DMS79 treated with DMSO at 0.1 percent for 48 hours (cell line): ENCODE measurements around the gene BUD13.

ENCODE experiments used
- DNase-seq: peaks from one replicate; lab custom pipeline; 2025; lab: John Stamatoyannopoulos, UW

Gene BUD13

DNA sequence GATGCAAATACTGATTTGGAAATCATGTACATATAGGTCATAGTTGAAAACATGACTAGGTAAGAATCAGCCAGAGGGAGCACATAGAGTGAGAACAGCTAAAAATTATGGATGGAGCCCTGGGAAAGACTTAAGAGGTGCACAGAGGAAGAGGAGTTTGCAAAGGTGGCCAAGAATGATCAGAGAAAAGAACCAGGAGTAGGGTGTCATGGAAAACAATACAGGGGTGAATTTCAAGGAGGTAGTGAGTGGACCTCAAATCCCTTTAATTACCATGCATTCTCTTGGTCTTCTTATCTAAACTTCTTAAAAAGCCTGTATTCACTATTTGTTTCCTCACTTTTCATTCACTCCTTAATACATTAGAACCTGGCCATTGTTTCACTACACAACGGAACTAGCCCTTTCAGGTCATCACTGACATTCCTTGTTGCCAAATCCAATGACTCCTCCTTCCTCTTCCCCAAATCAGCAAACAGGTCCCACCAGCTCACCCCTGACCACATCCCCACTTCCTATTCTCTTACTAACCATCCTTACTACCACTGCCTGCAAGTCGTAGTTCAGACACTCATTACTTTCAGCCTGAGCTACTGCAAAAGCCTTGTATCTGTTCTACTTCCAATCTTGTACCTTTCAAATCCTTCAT is 22.6 kb downstream of the BUD13 start:
- DNase-seq, result no peak

DNA sequence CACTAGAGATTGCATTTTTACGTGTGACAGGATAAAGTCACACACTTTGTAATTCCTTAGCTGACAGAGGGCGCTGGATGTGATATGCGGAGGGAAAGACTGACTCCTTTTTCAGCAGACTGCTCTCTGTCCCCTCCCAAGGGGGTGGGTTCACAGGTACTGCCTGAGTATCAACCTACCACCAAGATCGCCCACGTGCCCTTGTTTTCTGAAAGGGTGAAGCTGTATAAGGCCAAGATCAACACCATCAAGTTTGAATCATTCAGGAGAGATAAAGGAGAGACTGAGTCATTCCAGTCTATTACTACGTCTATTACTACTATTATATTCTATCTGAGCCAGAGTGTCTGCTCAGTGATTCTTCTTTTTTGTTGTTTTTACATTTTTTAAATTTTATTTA is 30.7 kb downstream of the BUD13 start:
- no peak for DNase-seq

DNA sequence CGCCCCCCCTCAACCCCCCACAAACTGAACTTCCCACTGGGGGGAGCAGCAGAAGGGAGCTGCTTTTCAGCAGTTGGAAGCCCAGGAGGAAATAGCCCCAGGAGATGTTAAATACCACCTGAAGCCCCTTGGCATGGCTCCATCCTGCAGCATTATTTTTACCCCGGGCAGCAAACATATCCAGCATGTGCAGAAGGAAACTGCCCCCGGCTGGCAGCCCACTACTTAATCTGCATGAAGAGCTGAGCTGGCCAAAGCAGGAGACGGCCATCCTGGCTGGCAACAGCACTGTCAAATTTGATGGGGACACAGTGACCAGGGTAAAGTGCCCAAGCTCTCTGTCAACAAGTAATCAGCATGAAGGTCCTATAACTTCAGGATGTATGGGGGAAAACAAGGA is 32.0 kb downstream of the BUD13 start:
- DNase-seq, result no peak

DNA sequence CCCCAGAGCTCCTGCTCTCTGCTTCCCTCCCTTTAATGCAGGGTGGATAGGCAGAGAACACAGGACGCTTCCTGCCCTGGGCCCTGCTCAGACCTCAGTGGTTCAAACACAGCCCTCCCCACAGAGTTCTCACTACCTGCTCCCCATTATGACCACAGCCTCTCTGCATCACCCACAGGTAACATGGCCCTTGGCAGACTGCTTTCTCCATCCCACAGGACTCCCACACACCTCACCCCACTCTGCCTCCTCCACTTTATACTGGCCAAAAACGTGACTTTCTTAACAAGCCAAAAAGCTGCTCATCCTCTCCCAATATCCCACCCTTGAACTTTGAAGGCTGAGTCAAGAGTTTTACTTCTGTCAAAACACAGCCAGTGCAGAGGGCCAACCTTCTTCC is 33.8 kb downstream of the BUD13 start:
- no peak for DNase-seq

DNA sequence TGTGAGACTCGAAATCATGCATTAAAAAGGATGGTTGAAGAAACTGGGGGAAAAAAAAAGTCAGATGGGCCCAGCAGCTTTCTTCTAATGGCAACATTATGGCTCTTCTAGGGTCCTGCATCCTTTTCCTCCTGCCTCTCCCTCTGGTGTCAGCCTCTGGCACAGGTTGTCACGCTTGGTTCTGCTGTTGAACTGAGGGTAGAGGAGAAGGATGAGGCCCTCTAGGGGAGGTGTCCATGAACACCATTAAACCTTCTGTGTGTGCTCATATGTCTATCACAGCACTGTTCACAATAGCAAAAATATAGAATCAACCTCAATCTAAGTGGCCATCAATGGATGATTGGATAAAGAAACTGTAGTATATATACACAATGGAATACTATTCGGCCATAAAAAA is 36.0 kb downstream of the BUD13 start:
- DNase-seq, result no peak

DNA sequence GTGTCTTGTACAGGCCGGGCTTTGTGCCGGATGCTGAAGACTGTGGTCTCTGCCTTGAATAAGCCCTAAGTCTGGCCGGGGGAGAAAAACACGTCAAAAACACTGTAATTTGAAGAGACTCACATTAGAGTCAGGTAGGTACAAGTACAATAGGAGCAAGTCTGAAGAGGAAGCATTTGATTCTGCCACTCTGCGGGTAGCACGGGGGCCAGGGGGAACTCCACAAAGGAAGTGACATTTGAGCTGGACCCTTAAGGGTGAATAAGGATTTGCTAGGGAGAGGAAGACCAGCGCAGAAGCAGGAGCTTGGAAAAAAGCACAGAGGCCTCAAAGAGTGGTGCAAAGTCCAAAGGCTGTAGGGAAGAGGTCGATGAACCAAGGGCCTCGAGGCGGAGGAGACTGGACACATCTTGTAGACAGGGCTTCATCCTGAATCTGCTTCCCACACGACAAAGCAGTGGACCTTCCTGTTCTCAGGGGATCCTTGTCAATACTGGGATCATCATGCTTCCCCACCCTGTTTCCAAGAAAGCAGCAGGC is 38.7 kb downstream of the BUD13 start:
- DNase-seq, result no peak

DNA sequence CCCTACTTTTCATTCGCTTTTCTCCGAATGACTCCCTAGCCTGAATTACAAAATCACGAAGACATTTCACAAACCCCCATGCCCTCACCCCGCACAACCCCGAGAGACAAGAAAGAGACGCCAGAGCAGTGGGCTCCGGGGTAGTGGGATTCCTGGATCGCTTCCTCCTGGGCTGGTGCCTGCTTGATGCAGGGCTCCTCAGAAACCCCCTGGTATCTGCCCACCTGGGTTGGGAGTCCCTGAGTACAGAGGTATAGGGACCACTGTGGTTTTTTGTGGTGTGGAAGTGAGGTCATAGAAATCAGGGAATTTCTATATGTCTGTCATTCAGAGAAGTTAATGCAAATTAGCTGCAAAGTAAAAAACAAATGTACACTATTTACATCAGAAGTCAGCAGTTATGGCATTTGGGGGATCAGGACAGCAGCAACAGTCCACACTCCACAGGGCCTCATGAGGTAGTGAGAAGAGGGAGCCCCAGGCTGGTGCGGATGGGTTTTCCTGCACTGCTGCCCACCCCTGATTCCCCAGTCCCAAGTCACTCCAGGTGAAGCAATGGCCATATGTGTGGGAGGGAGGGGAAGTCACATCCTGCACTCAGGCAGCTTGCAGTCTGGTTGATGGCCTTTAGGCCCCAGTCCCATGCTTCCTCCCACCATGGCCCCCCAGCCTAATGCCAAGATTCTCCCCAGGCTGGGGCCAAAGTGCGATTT is 39.6 kb downstream of the BUD13 start:
- DNase-seq, result no peak

DNA sequence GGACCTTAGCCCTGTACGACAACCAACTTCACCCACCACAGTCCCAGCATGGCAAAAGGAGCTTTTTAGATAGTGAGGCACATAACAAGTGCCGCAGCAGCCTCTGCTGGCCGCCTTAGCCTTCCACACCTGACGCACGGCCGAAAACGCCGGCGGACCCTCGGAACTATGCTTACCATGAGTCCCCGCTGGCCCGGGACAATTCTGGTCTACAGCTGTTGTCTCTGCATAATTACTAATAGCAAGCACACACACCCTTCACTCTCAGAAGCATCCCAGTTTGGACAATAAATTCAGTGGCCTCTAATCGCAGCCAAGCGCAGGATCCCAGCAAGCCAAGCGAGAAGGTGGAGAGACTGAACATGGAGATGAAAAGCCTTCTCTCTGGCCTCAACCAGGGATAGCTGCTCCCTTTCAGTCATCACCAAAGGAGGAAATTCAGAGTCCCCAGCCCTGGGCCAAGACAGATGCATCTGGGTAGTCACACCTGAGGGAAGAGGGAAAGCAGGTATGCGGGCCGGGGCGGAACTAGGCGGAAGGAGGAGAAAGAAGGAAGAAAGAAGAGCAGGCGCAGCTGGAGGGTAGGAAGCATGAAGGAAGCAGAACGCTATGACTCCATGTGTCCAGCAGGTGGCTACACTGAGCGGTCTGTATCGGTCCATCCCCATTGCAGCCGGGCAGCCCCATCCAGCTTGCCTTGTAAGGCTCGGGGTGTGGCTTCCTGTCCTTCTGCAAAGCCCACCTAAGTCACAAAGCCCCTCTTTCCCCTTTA is 40.3 kb downstream of the BUD13 start:
- peak; percentile 17 for DNase-seq

DNA sequence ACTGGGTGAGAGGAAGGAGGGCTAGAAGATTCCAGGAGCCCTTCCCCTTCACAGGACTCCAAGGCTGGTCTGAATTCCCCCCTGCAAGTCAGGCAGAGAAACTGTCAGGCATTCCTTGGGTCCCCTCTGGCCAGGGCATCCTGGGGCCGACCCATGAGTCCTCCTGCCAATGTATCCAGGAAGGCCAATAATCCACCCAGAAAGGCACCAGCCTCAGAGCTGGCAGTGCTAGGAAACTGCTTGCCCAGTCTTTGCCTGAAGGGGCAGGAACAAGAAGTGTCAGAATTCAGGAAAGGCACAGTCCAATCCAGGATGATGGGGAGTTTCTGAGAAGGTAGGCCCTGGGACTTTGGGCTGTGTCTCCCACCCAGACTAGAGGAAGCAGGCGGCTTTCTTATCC is 41.0 kb downstream of the BUD13 start:
- DNase-seq, result no peak

DNA sequence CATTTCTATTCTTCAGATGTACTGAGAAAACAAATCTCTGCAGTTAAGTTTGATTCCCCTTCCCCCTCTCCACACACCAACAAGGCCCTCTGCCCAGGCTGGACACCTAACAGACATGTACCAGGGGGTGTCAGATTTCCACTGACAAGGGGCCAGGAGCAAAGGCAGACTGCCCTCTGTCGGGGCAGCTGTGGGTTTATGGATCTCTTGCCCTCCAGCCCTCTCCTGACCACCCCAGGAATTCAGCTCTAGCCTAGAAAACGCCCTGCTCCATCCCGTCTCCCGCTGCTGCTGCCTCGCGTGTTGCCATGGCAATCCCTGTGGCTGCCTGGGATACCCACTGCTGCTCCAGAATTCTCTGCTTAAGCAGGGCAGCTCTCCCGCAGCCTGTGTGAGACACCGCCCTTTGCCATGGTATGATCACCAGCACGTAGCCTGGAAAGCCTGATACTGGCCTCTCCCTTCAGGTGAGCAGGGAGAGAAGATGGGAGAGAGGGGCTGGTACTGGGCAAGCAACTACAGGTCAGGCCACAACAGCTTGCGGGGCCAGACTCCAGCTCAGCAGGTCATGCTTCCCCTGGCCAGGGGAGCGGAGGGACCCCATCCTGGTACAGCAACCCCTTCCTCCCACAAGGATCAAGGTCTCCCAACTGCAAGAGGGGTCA is 41.6 kb downstream of the BUD13 start:
- DNase-seq, result peak; percentile 34

DNA sequence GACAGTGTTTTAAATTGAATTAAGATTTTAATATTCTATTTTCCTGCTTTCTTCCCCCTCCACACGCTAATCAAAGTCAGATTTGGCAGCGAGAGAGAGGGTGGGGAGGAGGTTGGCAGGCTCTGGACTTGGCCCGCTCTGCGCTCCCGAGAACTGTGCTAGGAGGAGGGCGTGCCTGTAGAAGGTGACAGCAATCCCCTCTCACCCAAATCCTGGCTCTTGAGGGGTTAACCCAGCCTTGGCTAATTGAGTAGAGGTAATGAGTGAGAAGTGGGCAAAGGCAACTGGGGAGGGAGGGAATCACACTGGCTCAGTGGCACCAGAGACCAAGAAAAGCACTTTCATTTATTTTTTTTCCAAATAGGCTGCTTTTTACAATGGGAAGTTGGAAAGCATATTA is 42.2 kb downstream of the BUD13 start:
- DNase-seq, result no peak

DNA sequence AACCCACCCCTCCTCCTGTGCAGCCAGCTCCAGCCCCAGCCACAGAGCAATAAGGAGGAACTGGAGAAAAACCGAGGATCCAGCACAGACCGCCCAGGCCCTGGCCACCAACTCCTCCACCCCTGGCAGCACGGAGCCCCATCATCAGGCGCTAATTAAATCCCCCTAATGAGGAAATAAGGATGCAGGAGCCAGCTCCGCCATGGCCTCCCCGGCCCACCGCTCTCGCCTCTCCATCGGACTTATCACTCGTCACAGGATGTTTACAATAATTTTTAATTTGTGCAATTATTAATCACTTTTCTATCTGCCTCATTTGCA is 42.6 kb downstream of the BUD13 start:
- DNase-seq, result no peak

DNA sequence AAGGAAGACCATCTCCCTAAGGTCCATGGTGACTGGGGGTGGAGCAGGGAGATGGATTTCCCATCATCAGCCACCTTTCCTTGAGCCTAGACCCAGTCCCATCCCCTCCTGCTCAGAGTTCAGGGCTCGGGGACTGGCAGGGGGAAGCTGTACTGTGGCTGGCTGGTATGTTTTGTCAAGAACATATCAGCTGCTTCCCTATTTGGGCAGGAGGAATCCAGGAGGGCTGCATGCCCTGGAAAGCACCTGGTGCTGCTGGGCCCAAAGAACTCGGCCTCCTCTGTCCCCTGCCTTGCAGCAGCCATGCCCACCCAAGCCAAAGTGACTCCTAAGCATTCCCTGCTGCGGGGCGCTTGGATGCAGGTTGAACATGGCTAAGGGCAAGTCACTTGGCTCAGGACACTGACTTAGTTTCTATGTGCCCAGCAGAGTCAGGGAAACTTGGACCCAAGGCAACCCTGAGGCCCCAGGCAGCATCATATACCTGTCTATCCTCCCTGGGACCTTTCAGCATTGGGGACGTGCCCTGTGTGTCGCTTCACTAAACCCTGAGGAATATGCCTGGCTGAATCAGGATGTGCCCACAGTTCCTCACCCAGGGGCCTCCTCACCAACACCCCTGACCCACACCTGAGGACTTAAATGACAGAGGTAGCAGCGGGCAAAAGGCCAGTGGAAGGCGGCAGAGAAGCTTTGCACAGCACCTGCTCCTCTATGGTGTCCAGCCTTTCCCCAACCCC is 43.1 kb downstream of the BUD13 start:
- no peak for DNase-seq

DNA sequence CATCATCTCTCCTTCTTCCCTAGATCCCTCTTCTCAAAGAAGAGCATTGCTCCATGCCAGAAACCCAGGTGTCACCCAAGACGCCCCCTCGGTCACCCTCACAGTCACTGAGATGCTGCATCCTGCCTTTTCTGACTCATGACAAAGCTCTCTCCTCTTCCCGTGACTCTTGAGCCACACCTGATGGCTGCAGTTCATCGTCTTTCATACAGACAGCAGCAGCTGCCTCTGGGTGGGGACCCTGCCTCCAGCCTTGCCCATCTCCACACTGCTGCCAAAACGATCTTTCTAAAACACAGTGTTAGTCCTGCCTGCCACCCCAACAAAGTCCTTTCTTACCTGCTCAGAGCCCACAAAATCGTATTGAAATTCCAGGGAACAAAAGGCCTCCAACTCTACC is 44.8 kb downstream of the BUD13 start:
- DNase-seq, result no peak

DNA sequence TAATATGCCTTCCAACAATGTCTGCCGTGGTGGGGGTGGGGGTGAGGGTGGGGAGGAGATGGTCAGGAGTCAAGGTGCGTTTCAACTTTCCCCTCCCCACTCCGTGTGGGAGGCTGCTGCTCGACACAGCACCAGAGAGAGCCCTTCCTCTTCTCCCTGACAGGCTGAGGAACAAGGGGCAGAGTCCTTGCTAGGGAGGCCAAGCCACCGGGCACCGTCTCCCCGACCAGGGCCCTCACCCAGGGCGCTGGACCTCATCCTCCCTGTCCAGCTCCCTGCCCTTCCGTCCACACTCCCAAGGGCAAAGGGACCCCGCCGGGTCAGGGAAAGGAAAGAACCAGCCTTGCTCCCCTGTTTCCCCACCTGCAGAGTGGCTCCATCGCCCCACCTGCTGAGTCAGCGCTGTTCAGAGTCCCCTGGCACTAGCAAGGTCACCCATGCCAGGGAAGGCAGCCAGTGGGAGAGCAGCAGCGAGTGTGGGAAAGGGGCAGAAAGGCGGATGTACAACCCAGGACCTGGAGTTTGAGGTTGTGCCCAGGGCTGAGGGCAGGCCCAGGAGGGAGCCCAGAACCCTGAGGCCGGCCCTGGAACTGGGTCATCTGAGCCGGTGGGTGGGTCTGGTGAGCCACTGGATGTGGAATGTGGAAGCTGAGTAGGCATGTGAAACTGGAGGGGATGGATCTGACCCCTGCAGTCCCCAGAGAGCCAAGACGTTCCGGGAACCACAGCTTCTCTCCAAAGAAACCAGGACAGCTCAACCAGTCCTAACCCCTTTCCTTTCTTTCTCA is 47.2 kb downstream of the BUD13 start:
- no peak for DNase-seq

DNA sequence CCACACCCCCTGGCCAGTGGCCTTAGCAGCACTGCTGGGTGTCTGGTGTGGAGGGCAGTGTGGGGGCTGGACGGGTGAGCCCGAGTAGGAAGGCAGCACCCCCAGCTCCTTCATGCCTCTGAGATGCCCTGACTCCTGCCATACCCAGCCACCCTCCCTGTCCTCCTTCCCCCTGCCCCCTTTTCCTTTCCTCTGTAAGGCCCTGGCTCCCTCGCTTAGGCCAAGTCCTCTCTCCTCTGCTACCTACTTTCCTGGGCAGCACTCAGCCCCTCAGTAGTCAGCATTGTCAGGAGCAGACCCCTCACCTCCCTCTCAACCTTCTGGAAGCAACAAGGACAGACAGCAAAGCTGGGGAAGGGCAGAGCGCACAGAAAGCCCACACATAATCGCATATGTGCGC is 48.0 kb downstream of the BUD13 start:
- DNase-seq, result no peak

DNA sequence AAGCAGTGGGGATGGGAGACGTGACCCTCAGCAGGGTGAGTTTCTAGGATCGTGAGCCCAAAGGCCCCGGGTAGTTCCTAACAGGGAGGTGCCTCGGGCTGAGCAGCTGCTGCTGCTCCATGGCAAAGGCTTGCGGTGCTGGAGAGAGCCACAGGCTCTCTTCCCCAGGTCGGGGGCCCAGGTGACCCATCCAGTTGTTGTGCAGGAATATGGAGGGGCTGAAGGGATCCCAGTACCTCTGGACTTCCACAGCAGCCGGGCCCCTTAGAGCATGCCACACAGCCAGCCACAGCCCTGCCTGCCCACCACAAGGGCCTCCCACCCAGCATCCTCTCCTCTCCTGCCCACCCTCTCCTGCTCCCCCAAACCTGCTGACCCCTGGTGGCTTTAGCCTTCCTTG is 49.3 kb downstream of the BUD13 start:
- DNase-seq, result no peak

DNA sequence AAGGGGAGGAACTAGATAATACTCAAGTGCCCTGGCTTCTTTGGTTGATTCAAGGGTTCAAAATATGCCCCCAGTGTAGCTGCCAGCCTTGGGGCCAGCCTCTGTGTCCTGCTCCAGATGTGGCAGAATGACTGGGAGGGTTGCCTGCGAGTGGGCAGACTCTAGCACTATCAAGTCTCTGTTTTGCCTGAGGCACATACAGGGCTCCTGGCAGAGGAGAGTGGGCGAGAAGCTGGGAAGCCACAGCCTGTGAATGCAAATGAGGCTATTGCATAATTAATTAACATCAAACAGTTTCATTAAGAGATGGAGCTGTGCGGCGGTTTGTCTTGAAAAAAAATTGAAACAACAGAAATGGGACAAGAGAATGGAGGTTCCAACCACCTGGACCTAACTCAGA is 50.8 kb downstream of the BUD13 start:
- DNase-seq, result no peak

DNA sequence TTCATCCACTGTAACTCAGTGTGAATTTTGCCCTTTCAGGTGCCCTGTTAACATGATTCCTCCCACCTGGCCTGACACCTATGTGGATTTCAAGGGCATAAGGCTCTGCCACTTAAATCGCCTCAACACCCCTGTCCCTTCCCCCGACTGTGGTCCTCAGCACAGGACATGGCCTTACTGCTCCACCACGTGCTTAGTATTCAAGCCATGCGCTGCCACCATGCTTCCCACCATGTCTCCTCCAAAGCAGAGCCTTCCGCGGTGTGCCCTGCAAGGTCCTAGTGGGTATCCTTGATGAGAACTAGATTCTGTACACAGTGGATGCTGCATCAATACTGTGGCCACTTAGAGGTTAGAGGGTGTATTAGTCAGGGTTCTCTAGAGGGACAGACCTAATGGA is 51.9 kb downstream of the BUD13 start:
- DNase-seq, result no peak

DNA sequence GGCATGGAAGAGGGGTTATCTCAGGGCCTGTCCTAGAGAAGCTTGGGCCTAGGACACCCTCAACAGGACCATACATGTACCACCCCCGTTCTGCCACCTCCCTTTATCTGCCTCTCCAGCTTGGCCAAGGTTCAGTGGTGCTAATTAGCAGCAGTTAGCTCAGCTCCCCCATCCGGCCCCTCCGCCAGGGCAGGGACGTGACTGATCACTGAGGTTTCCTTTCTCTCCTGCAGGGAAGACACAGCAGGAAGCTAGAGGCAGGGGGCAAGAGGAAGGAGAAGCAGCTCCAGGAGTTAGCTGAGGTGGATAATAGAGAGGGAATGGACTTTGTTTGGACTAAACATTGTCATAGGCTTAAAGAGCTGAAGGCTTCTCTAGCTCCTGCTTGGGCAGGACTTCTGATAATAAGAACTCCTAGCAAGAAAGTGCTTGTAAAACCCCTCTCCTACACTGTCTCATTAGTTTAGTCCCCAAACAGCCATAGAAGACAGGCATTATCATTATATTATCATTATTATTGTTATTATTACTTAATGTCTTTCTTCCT is 53.8 kb downstream of the BUD13 start:
- no peak for DNase-seq

DNA sequence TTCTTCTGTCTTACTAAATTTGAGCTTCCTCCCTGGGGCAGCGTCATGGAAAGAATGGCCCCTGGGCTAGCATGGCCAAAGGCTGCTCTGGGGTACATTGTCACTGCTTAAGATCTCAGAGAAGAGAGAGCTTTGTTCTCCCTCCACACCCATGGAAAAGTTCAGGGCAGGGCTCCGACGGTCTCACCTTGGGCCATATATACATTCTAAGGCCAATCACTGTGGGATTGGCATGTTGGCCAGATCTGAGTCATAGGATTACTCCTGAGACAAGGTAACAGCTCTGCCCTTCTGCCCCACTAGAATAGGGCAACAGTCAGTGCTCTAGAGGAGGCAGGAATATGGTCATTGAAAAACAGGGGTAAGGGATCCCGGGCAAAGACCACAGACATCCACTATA is 56.2 kb downstream of the BUD13 start:
- no peak for DNase-seq
